ENCODE results near the gene OCIAD2. TPM values are rescaled to one million over a fixed set of nuclear protein-coding genes. Genes with fewer than 3 reads are reported as not detected.
"Not testable (repeated sequence)": the region's sequence is repeated elsewhere in the genome, so short reads cannot be mapped to it uniquely, and the experiment has no call there.

Gene OCIAD2
- total RNA-seq, 2 experiments from 2014 or later, result 89.1 to 94.5 TPM

DNA sequence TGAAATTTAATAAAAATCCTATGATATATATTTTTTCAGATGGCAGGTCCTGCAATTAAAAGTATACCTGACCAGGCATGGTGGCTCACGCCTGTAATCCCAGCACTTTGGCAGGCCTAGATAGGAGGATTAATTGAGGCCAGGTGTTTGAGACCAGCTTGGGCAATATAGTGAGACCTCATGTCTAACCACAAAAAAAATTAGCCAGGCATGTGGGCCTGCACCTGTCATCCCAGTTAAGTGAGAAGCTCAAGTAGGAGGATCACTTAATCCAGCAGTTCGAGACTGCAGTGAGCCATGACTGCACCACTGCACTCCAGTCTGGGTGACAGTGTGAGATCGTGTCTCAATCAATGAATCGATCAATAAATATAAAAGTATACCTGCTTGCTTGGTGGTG lies 2.5 kb downstream of the OCIAD2 start:
- Mint-ChIP-seq H3K36me3 (ENCODE audit: low read depth) (peaks cover 42% of the 10 kb centered on the region), H3K9me3 (no peaks in the 10 kb centered on the region), H3K27me3 (no peaks in the 10 kb centered on the region), H3K4me3 (no peak overlapping the region), H3K4me1 (peaks cover 44% of the 10 kb centered on the region), H3K27ac (no peak overlapping the region)
- no peak for DNase-seq
- ChIA-PET CTCF (interaction anchor here (0.7 kb wide), 1 partner anchor 201 kb away, joined by 3 read pairs; no protein-coding TSS in a partner anchor), POLR2A (no interaction called here)

DNA sequence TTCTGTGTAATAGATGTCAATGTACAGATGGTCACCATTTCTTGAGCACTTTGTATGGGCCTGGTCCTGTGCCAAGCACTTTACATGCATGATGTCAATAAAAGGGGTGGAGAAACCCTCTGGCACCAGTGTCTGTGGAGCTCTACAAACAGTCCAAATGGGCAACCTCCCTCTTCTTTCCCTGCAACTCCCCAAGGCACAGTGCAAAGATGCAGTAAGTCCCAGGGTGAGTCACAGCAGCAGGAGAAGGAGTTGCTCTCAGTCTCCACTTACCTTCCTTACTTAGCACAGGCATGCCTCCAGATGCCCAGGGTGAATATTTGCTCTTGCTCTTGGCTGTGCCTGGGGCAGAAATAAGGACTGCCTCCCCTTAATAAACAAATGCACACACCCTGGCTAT lies 4.3 kb downstream of the OCIAD2 start:
- peaks cover 45% of the 10 kb centered on the region for H3K4me1 Mint-ChIP-seq
- no peak overlapping the region for H3K27ac Mint-ChIP-seq
- POLR2A ChIA-PET, result no interaction called here

DNA sequence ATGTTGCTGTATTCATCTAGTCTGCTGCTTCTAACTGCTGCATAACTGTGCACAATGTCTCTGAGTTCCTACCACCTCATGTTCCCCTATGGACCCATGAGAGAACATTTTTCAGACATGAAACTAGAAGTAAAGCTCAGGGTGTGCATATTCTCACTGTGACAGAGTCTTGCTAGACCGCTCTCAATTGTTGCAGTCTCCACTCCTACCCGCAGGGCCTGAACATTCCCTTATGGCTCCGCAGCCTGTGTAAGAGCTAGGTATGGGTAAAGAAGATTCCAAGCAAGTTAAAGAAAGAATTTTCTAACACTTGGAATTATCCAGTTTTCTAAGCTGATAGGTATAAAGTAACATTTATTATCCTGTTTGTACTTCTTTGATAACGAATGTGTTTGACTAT lies 5.4 kb downstream of the OCIAD2 start:
- Mint-ChIP-seq H3K4me3 (no peak overlapping the region), H3K4me1 (peaks cover 39% of the 10 kb centered on the region), H3K27ac (no peak overlapping the region), H3K27me3 (no peaks in the 10 kb centered on the region), H3K36me3 (ENCODE audit: low read depth) (peaks cover 65% of the 10 kb centered on the region), H3K9me3 (no peaks in the 10 kb centered on the region)
- ChIA-PET POLR2A (no interaction called here), CTCF (interaction anchor here (1.4 kb wide), 1 partner anchor 323 kb away, joined by 6 read pairs; no protein-coding TSS in a partner anchor)
- no peak for DNase-seq

More for the DNA sequence above, 4.3 kb downstream of the OCIAD2 start:
- Mint-ChIP-seq H3K9me3 (no peaks in the 10 kb centered on the region), H3K27me3 (no peaks in the 10 kb centered on the region), H3K36me3 (ENCODE audit: low read depth) (peaks cover 58% of the 10 kb centered on the region), H3K4me3 (no peak overlapping the region)
- CTCF ChIA-PET, result no interaction called here
- no peak for DNase-seq

DNA sequence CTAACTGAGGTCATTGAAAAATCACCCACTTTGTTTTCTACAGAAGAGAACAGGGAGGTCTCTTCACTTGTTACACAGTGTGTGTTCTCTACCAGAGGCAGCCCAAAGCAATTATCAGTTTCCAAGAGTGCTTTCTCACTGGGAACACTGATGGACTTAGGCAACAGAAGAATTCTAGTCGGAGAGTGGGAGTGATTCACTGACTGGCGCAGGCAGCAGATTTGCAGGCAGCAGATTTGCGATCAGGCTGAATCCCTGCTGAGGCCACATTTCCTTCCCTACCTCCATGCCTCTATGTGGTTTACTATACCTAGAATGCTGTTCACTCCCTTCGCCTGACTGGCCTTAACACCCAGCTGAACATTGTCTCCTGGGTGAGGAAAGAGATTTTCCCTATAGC lies 6.6 kb downstream of the OCIAD2 start:
- DNase-seq, result no peak
- Mint-ChIP-seq H3K27me3 (no peaks in the 10 kb centered on the region), H3K4me3 (no peak overlapping the region), H3K9me3 (no peaks in the 10 kb centered on the region), H3K36me3 (ENCODE audit: low read depth) (peaks cover 71% of the 10 kb centered on the region), H3K4me1 (peaks cover 28% of the 10 kb centered on the region), H3K27ac (no peak overlapping the region)
- POLR2A ChIA-PET, result no interaction called here
- CTCF ChIA-PET, result no interaction called here

DNA sequence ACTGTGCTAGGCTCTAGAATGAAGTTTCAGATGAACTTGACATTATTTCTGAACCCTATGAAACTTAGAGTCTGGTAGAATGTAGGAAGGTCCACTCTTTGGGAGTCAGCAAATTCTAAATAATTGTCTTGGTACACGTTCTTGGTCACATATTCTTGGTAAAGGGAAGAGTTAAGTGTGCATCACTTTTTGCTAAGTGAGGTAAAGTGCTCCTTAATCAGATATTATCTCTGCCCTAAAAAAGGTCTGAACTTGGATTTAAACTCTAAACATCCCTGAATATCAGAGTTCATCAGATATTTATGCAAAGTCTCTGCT lies 7.2 kb downstream of the OCIAD2 start:
- ChIA-PET POLR2A (no interaction called here), CTCF (no interaction called here)
- no peaks in the 10 kb centered on the region for H3K9me3 Mint-ChIP-seq
- no peak overlapping the region for H3K27ac Mint-ChIP-seq
- peaks cover 23% of the 10 kb centered on the region for H3K4me1 Mint-ChIP-seq
- H3K4me3 Mint-ChIP-seq, result no peak overlapping the region
- H3K36me3 Mint-ChIP-seq (ENCODE audit: low read depth), result peaks cover 69% of the 10 kb centered on the region
- DNase-seq, result no peak
- no peaks in the 10 kb centered on the region for H3K27me3 Mint-ChIP-seq

DNA sequence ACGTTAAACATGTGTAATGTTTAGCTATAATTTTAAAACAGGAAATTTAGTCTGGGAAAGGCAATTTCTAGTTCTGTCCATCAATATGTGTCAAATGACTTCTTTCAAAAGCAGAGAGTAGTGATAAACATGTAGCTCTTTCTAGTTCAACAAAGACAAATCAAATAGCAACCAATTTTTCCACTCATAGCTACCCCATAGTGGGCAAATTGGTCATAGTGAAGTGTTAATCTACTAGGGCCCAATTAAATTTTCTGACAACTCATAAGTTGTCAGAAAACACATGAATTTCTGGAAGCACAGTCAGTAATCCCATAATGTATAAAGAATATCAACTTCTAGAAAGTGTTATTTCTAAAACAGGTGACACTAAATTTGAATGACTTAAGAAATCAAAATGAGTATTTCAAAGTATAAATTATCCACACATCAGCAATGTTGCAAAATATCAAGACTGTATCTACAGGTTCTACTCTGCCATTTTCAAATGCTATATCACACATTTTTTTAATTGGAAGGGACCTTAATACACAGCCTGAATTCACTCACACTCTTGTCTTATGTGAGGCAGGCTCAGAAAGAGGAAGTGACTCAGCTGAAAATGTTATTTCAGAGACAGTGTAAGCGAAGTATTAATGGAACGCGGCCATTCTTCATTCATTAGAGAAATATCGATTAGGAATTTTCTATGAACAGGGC lies 7.7 kb downstream of the OCIAD2 start:
- peaks cover 67% of the 10 kb centered on the region for H3K36me3 Mint-ChIP-seq (ENCODE audit: low read depth)
- H3K4me3 Mint-ChIP-seq, result no peak overlapping the region
- ChIA-PET CTCF (interaction anchor here (1.5 kb wide), 1 partner anchor 8 kb away, joined by 5 read pairs; the partner anchor contains the start of gene OCIAD2), POLR2A (no interaction called here)
- no peaks in the 10 kb centered on the region for H3K27me3 Mint-ChIP-seq
- no peaks in the 10 kb centered on the region for H3K9me3 Mint-ChIP-seq
- no peak for DNase-seq
- peaks cover 22% of the 10 kb centered on the region for H3K4me1 Mint-ChIP-seq
- no peak overlapping the region for H3K27ac Mint-ChIP-seq

DNA sequence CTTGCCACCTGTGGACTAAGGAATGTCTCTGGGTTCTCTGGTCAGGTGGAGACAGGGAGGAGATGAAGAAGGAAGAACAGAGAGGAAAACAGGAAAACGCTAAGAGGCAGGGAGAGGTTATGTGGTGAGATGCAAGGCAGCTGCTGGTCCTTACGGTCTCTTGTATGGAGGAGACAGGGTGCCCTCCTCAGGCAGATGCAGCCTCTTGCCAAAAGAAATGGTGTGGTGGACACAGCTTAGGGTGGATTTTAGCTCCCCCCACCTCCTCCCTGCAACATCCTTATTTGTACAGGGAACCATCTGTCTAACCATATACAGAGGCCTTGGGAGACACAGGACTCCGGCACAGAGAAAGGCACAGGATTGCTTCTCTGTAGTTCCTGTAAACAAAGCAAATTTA lies 9.7 kb downstream of the OCIAD2 start:
- Mint-ChIP-seq H3K4me1 (peaks cover 20% of the 10 kb centered on the region), H3K27me3 (no peaks in the 10 kb centered on the region), H3K4me3 (no peak overlapping the region), H3K9me3 (no peaks in the 10 kb centered on the region), H3K36me3 (ENCODE audit: low read depth) (peaks cover 70% of the 10 kb centered on the region), H3K27ac (no peak overlapping the region)
- ChIA-PET CTCF (no interaction called here), POLR2A (interaction anchor here (1.3 kb wide), 1 partner anchor 9 kb away, joined by 3 read pairs; the partner anchor contains the start of gene OCIAD2)
- DNase-seq, result no peak

DNA sequence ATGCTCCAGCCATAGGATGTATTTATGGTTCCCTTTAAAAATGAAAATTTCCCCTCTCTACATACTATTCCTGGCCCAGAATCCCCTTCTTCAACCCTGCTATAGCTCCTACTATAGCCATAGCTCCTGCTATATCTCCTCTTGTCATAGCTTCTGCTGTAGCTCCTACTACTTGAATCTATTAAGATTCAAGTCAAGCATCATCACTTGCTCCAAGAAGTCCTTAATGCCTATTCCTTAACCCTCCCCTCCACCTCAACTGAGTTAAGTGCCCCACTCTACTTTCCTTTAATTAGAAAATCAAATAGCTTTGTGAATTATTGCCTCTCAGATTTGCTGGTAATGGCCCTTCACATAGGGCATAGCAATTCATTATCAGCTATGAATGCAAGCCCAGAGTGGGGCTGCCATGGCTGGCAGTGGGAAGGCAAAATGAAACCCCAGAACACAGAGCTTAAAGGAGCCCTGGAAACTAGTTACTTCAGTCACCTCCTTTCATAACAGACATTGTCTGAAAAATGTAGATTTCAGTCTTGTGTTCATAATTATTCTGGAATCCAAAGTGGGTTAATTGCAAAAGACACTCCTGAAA lies 15.4 kb downstream of the OCIAD2 start:
- H3K4me3 Mint-ChIP-seq, result no peak overlapping the region
- no peaks in the 10 kb centered on the region for H3K27me3 Mint-ChIP-seq
- ChIA-PET CTCF (no interaction called here), POLR2A (interaction anchor here (0.8 kb wide), 1 partner anchor 20 kb away, joined by 3 read pairs; no protein-coding TSS in a partner anchor)
- H3K9me3 Mint-ChIP-seq, result peaks cover 9% of the 10 kb centered on the region
- peaks cover 64% of the 10 kb centered on the region for H3K36me3 Mint-ChIP-seq (ENCODE audit: low read depth)
- H3K27ac Mint-ChIP-seq, result no peak overlapping the region
- DNase-seq, result no peak
- no peaks in the 10 kb centered on the region for H3K4me1 Mint-ChIP-seq

DNA sequence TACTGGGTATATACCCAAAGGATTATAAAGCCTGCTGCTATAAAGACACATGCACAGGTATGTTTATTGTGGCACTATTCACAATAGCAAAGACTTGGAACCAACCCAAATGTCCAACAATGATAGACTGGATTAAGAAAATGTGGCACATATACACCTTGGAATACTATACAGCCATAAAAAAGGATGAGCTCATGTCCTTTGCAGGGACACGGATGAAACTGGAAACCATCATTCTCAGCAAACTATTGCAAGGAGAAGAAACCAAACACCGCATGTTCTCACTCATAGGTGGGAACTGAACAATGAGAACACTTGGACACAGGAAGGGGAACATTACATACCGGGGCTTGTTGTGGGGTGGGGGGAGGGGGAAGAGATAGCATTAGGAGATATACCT lies 16.8 kb downstream of the OCIAD2 start:
- H3K4me1 Mint-ChIP-seq, H3K27ac Mint-ChIP-seq, H3K27me3 Mint-ChIP-seq, CTCF ChIA-PET, DNase-seq, POLR2A ChIA-PET, H3K9me3 Mint-ChIP-seq, H3K4me3 Mint-ChIP-seq: not testable (repeated sequence)
- peaks cover 52% of the 10 kb centered on the region for H3K36me3 Mint-ChIP-seq (ENCODE audit: low read depth)

DNA sequence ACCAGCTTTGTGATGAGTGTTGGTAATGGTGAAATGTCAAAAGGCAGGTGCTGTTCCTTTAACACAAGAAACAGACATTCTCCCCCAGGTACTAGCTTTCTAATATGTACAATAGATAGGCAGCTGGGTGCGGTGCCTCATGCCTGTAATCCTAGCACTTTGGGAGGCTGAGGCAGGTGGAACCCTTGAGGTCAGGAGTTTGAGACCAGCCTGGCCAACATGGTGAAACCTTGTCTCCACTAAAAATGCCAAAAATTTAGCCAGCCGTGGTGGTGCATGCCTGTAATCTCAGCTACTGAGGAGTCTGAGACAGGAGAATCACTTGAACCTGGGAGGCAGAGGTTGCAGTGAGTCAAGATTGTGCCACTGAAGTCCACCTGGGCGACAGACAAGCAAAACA lies 24.9 kb downstream of the OCIAD2 start:
- DNase-seq; POLR2A ChIA-PET; H3K4me1 Mint-ChIP-seq; H3K36me3 Mint-ChIP-seq (ENCODE audit: low read depth); H3K27me3 Mint-ChIP-seq; H3K4me3 Mint-ChIP-seq; H3K9me3 Mint-ChIP-seq; H3K27ac Mint-ChIP-seq; CTCF ChIA-PET: not testable (repeated sequence)

DNA sequence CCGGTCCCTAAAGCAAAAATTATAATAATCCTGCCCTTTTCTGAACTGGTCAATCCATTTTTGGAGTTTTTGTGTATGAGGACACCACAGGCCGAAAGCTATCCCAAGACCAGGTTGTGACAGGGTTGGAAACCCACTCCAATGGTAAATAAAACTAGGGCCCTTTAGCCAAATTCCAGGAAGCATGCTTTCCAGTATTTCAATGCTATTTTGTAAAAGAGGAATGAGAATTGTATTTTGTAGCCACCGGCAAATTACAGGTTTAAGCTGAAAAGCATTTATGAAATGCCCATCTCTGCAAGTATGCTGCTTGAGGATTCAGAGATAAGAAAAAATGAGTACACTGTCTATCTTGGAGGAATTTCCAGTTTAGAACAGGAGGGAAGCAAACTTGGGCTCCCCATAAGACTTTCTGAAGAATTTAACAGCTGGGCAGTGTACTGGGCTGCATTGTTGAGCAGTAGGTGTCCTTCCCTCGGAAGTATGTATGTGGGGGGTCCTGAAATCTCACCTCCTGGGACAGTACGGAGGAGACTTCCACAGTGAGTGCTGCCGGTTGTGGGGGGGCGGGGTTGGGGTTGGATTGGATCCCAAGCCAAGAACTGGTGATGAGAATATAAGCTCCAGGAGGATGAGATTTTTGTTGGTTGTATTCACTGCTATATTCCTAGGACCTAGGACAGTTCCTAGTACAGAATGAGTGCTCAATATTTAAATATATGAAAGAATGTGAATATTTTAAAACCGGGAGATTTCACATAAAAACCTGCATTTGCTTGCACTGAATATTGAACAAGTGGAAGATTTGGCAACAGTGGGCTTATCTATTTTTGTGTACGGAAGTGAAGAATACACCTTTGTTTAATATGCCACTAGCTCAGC lies 26.8 kb downstream of the OCIAD2 start:
- no peaks in the 10 kb centered on the region for H3K36me3 Mint-ChIP-seq (ENCODE audit: low read depth)
- no peak overlapping the region for H3K4me3 Mint-ChIP-seq
- CTCF ChIA-PET, result no interaction called here
- H3K27ac Mint-ChIP-seq, result no peak overlapping the region
- no peak for DNase-seq
- no peaks in the 10 kb centered on the region for H3K9me3 Mint-ChIP-seq
- no peaks in the 10 kb centered on the region for H3K4me1 Mint-ChIP-seq
- POLR2A ChIA-PET, result no interaction called here
- H3K27me3 Mint-ChIP-seq, result no peaks in the 10 kb centered on the region

DNA sequence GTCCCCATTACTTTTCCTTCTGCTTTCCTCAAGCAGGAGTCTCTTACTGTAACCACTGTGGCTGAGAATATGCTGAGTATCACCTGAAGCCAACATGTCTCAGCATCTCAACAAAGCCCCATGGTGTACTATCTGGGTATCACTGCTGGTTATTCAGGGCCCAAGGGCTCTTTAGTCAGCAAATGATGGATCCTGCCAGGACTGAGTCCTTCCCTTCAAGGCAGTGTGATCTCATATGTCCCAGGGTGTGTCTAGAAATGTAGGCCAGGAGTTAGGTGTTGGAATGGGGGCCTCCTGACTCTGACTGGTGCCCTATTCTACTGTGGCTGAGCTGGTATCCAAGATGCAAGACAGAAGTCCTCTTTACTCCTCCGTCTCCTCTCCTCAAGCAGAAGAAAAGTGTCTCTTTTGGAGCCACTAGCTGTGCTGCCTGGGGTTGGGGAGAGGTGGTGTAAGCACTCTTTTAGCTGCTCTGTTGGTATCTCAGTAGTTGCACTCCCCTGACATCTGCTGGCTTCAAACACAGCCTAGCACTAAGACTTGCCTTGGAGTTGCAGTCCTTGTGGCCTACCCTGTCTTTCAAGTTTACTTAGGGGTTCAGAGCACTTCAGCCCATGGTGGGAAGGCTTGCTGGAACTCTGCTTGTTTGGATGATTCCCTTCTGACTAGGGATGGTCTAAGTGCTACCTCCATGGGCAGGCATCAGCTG lies 28.6 kb downstream of the OCIAD2 start:
- DNase-seq, result no peak
- no peaks in the 10 kb centered on the region for H3K27me3 Mint-ChIP-seq
- CTCF ChIA-PET, result no interaction called here

DNA sequence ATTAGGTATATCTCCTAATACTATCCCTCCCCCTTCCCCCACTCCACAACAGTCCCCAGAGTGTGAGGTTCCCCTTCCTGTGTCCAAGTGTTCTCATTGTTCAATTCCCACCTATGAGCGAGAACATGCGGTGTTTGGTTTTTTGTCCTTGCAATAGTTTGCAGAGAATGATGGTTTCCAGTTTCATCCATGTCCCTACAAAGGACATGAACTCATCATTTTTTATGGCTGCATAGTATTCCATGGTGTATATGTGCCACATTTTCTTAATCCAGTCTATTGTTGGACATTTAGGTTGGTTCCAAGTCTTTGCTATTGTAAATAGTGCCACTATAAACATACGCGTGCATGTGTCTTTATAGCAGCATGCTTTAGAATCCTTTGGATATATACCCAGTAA lies 41.9 kb downstream of the OCIAD2 start:
- peaks cover 20% of the 10 kb centered on the region for H3K36me3 Mint-ChIP-seq (ENCODE audit: low read depth)
- H3K27ac Mint-ChIP-seq, POLR2A ChIA-PET, H3K27me3 Mint-ChIP-seq, H3K9me3 Mint-ChIP-seq, CTCF ChIA-PET, DNase-seq, H3K4me1 Mint-ChIP-seq, H3K4me3 Mint-ChIP-seq: not testable (repeated sequence)

More for the DNA sequence above, 28.6 kb downstream of the OCIAD2 start:
- H3K9me3 Mint-ChIP-seq, result no peaks in the 10 kb centered on the region
- H3K4me3 Mint-ChIP-seq, result no peak overlapping the region
- no peaks in the 10 kb centered on the region for H3K4me1 Mint-ChIP-seq
- no peak overlapping the region for H3K27ac Mint-ChIP-seq
- H3K36me3 Mint-ChIP-seq (ENCODE audit: low read depth), result no peaks in the 10 kb centered on the region
- POLR2A ChIA-PET, result no interaction called here
